Measurements from ENCODE around the gene IL26.

Gene IL26

DNA sequence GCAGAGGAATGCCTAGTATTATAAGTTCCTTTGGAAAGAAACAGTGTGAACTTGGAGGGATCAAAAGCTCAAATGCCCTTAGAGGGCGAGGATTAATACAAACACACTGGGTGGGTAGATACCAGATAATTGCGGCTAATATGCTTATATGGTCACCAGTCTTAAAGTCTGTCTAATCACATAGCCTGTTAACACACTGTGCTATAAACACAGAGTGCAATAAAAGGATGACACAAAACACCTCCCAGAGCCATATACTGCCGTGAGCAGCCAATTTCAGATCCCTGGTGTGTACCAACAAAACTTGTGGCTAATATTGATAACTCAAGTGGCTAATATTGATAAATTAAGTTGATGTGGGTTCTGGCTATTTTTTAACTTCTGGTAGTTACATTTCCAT is 1.7 kb upstream of the IL26 start:
- H3K79me2 ChIP-seq (ENCODE audit: control insufficient read depth, insufficient read depth, low read length, poor library complexity): no peaks in the 10 kb centered on the region
- no CpG with 5 or more reads among the region's 3 CpGs for WGBS (ENCODE audit: extremely low coverage, insufficient coverage, insufficient read length)
- H3K18ac ChIP-seq (ENCODE audit: low read length): no peak overlapping the region
- no peaks in the 10 kb centered on the region for H3K4me1 ChIP-seq (ENCODE audit: control insufficient read depth in 1 of 2, insufficient read depth in 2 of 2, low read length in 2 of 2)
- no peak overlapping the region for H3K23ac ChIP-seq (ENCODE audit: low read length)
- H3K9me3 ChIP-seq (ENCODE audit: insufficient read depth, low read depth, low read length): no peaks in the 10 kb centered on the region
- DNase-seq: no peak
- H3K4me2 ChIP-seq (ENCODE audit: low read length): no peak overlapping the region
- no peak overlapping the region for H3K27ac ChIP-seq (ENCODE audit: low read depth, low read length)
- no peak overlapping the region for H4K91ac ChIP-seq (ENCODE audit: low read depth, low read length)
- H2BK120ac ChIP-seq (ENCODE audit: insufficient read depth, low read length, poor library complexity): no peak overlapping the region
- H3K14ac ChIP-seq (ENCODE audit: low read length): no peak overlapping the region
- H2AFZ ChIP-seq (ENCODE audit: insufficient read depth, low read length, poor library complexity): no peak overlapping the region
- no peaks in the 10 kb centered on the region for H3K79me1 ChIP-seq (ENCODE audit: low read length)
- H3K4ac ChIP-seq (ENCODE audit: low read depth, low read length): no peak overlapping the region
- H3K36me3 ChIP-seq (ENCODE audit: control insufficient read depth in 1 of 2, insufficient read depth in 2 of 2, low read length in 2 of 2): no peaks in the 10 kb centered on the region
- H3K9ac ChIP-seq (ENCODE audit: low read length): no peak overlapping the region
- H2BK5ac ChIP-seq (ENCODE audit: low read depth, low read length, poor library complexity): no peak overlapping the region
- no peaks in the 10 kb centered on the region for H3K27me3 ChIP-seq (ENCODE audit: insufficient read depth, low read length)
- no peak overlapping the region for H4K12ac ChIP-seq (ENCODE audit: low read depth, low read length)
- H3K4me3 ChIP-seq (ENCODE audit: low read depth, low read length): no peak overlapping the region
- H2AK5ac ChIP-seq (ENCODE audit: low read length): no peak overlapping the region
- no peak overlapping the region for H2BK12ac ChIP-seq (ENCODE audit: low read length)
- H4K8ac ChIP-seq (ENCODE audit: low read depth, low read length): no peak overlapping the region

DNA sequence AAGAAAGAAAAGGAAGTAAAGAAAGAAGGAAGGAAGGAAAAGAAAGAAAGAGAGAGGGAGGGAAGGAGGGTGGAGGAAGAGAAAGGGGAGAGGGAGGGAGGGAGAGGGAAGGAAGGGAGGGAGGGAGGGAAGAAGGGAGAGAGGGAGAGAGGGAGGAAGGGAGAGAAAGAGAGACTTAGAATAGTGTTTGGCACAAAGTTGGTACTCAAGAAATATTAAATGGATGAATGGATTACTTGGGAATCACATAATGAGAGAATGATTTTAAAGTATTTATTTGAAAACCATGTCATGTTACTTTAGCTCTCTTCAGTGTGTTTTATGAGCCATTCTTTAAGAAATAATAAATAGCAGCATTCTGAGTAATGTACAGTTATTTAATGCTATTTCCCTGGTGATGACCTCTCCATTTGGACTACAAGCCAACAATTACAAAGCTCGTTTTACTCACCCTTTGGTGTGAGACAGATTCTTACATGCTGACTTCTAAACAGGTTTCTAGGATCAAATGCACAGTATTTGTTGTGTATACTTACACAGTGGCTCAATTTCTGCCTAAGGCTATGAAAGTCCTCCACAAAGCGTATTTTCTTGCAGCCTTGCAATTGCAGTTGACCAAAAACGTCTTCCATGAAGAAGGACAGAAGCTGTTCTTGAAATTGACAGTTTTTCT is 861 bp downstream of the IL26 start:
- Histone ChIP-seq H3K9ac (ENCODE audit: low read length) (no peak overlapping the region), H3K79me2 (ENCODE audit: control insufficient read depth, insufficient read depth, low read length, poor library complexity) (no peaks in the 10 kb centered on the region), H3K27ac (ENCODE audit: low read depth, low read length) (no peak overlapping the region), H3K27me3 (ENCODE audit: insufficient read depth, low read length) (no peaks in the 10 kb centered on the region), H3K14ac (ENCODE audit: low read length) (no peak overlapping the region), H4K91ac (ENCODE audit: low read depth, low read length) (no peak overlapping the region), H2BK12ac (ENCODE audit: low read length) (no peak overlapping the region), H3K9me3 (ENCODE audit: insufficient read depth, low read depth, low read length) (no peaks in the 10 kb centered on the region), H2AFZ (ENCODE audit: insufficient read depth, low read length, poor library complexity) (no peak overlapping the region), H2AK5ac (ENCODE audit: low read length) (no peak overlapping the region), H4K12ac (ENCODE audit: low read depth, low read length) (no peak overlapping the region), H3K36me3 (ENCODE audit: control insufficient read depth in 1 of 2, insufficient read depth in 2 of 2, low read length in 2 of 2) (no peaks in the 10 kb centered on the region), H4K8ac (ENCODE audit: low read depth, low read length) (no peak overlapping the region), H2BK5ac (ENCODE audit: low read depth, low read length, poor library complexity) (no peak overlapping the region), H3K4me3 (ENCODE audit: low read depth, low read length) (no peak overlapping the region), H3K23ac (ENCODE audit: low read length) (no peak overlapping the region), H3K79me1 (ENCODE audit: low read length) (no peaks in the 10 kb centered on the region), H2BK120ac (ENCODE audit: insufficient read depth, low read length, poor library complexity) (no peak overlapping the region), H3K4me1 (ENCODE audit: control insufficient read depth in 1 of 2, insufficient read depth in 2 of 2, low read length in 2 of 2) (no peaks in the 10 kb centered on the region), H3K4me2 (ENCODE audit: low read length) (no peak overlapping the region), H3K18ac (ENCODE audit: low read length) (no peak overlapping the region), H3K4ac (ENCODE audit: low read depth, low read length) (no peak overlapping the region)
- WGBS (ENCODE audit: extremely low coverage, insufficient coverage, insufficient read length): no CpG with 5 or more reads among the region's 3 CpGs
- no peak for DNase-seq

DNA sequence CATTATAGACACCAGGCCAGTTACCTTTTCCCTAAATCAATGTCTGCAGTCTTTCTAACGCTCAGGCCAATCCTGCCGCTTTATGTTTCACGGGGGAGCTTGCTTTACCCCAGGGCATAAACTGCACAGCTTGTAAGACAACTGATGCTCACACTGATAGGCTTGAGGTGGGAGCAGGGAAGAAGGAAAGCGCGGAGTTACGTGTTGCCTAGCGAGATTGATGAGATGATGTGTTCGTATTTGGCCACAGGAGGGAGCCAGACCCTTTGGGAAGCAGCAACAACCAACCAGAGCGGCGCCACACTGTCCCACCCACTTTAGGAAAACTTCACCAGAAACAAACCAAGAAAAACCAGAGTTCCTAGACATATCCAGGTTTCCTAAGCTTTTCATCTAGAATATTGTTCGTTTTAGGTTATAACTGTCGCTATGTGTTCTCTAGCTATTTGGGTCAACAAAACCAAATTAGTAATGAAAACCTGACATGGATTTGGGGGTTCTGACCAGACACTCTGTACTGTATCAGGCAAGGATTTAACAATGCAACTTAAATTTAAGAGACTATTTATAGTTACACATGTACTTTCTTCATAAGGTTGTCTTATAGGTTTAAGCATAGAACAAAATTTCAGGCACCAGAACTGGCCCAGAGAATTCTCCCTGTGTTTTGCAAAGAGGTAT is 2.4 kb downstream of the IL26 start:
- peak; percentile 76 to 90 for DNase-seq
- H3K9ac ChIP-seq (ENCODE audit: low read length): no peak overlapping the region
- H3K4me2 ChIP-seq (ENCODE audit: low read length): no peak overlapping the region
- H3K23ac ChIP-seq (ENCODE audit: low read length): no peak overlapping the region
- H3K27me3 ChIP-seq (ENCODE audit: insufficient read depth, low read length): no peaks in the 10 kb centered on the region
- H2AFZ ChIP-seq (ENCODE audit: insufficient read depth, low read length, poor library complexity): no peak overlapping the region
- no peak overlapping the region for H2BK120ac ChIP-seq (ENCODE audit: insufficient read depth, low read length, poor library complexity)
- H3K27ac ChIP-seq (ENCODE audit: low read depth, low read length): no peak overlapping the region
- no peaks in the 10 kb centered on the region for H3K36me3 ChIP-seq (ENCODE audit: control insufficient read depth in 1 of 2, insufficient read depth in 2 of 2, low read length in 2 of 2)
- H4K91ac ChIP-seq (ENCODE audit: low read depth, low read length): no peak overlapping the region
- H3K14ac ChIP-seq (ENCODE audit: low read length): no peak overlapping the region
- no peak overlapping the region for H2BK5ac ChIP-seq (ENCODE audit: low read depth, low read length, poor library complexity)
- no peak overlapping the region for H4K12ac ChIP-seq (ENCODE audit: low read depth, low read length)
- H3K18ac ChIP-seq (ENCODE audit: low read length): no peak overlapping the region
- no CpG with 5 or more reads among the region's 12 CpGs for WGBS (ENCODE audit: extremely low coverage, insufficient coverage, insufficient read length)
- H2AK5ac ChIP-seq (ENCODE audit: low read length): no peak overlapping the region
- H3K9me3 ChIP-seq (ENCODE audit: insufficient read depth, low read depth, low read length): no peaks in the 10 kb centered on the region
- H4K8ac ChIP-seq (ENCODE audit: low read depth, low read length): no peak overlapping the region
- H3K79me2 ChIP-seq (ENCODE audit: control insufficient read depth, insufficient read depth, low read length, poor library complexity): no peaks in the 10 kb centered on the region
- H3K4me1 ChIP-seq (ENCODE audit: control insufficient read depth in 1 of 2, insufficient read depth in 2 of 2, low read length in 2 of 2): no peaks in the 10 kb centered on the region
- no peak overlapping the region for H2BK12ac ChIP-seq (ENCODE audit: low read length)
- no peak overlapping the region for H3K4ac ChIP-seq (ENCODE audit: low read depth, low read length)
- no peak overlapping the region for H3K4me3 ChIP-seq (ENCODE audit: low read depth, low read length)
- no peaks in the 10 kb centered on the region for H3K79me1 ChIP-seq (ENCODE audit: low read length)

DNA sequence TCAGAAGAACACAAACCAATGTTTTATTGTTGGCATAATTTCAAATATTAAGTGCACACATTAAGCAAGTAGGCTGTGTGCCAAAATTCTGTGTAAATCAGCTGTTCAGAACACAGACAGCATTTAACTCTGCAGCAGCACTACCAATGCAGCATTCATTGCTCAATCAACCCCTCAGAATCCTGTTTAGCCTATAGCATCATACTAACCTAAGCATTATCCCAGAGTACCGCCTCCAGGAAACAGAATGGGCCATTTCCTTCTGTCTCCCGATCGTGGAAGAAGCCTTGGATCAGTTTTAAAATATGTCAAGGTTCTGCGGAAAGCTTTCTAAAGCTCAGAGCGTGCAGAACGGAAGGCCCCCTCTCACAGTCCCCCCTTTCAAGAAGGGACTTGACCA is 3.3 kb downstream of the IL26 start:
- Histone ChIP-seq H3K4me1 (ENCODE audit: control insufficient read depth in 1 of 2, insufficient read depth in 2 of 2, low read length in 2 of 2) (no peaks in the 10 kb centered on the region), H3K79me2 (ENCODE audit: control insufficient read depth, insufficient read depth, low read length, poor library complexity) (no peaks in the 10 kb centered on the region), H3K9me3 (ENCODE audit: insufficient read depth, low read depth, low read length) (no peaks in the 10 kb centered on the region), H2BK120ac (ENCODE audit: insufficient read depth, low read length, poor library complexity) (no peak overlapping the region), H4K12ac (ENCODE audit: low read depth, low read length) (no peak overlapping the region), H3K27me3 (ENCODE audit: insufficient read depth, low read length) (no peaks in the 10 kb centered on the region), H4K8ac (ENCODE audit: low read depth, low read length) (no peak overlapping the region), H3K4me2 (ENCODE audit: low read length) (no peak overlapping the region), H3K14ac (ENCODE audit: low read length) (no peak overlapping the region), H3K4me3 (ENCODE audit: low read depth, low read length) (no peak overlapping the region), H3K4ac (ENCODE audit: low read depth, low read length) (no peak overlapping the region), H3K9ac (ENCODE audit: low read length) (no peak overlapping the region), H3K18ac (ENCODE audit: low read length) (no peak overlapping the region), H2AK5ac (ENCODE audit: low read length) (no peak overlapping the region), H3K23ac (ENCODE audit: low read length) (no peak overlapping the region), H4K91ac (ENCODE audit: low read depth, low read length) (no peak overlapping the region), H2AFZ (ENCODE audit: insufficient read depth, low read length, poor library complexity) (peak overlapping the region; percentile 25), H2BK12ac (ENCODE audit: low read length) (no peak overlapping the region), H3K79me1 (ENCODE audit: low read length) (no peaks in the 10 kb centered on the region), H3K27ac (ENCODE audit: low read depth, low read length) (no peak overlapping the region), H3K36me3 (ENCODE audit: control insufficient read depth in 1 of 2, insufficient read depth in 2 of 2, low read length in 2 of 2) (no peaks in the 10 kb centered on the region), H2BK5ac (ENCODE audit: low read depth, low read length, poor library complexity) (no peak overlapping the region)
- peak; percentile 4 to 46 for DNase-seq
- WGBS (ENCODE audit: extremely low coverage, insufficient coverage, insufficient read length): no CpG with 5 or more reads among the region's 6 CpGs

Data from trophoblast cell (in vitro differentiated cells and primary cell).